BE2C (cell line): ENCODE data around the gene CHSY3.

ENCODE experiments used
- DNase-seq: peaks from one replicate; pipeline ENCODE4 v3.0.0-alpha.2; 2020
- H3K27me3 ChIP-seq: fragments of 250-450 bp; sonication (Bioruptor Pico); 2 replicates; pipeline ENCODE4 v1.5.1; 2020; ENCODE audit warnings: mild to moderate bottlenecking
- H3K36me3 ChIP-seq: fragments of 250-450 bp; sonication (Bioruptor Pico); 2 replicates; pipeline ENCODE4 v1.5.1; 2020; ENCODE audit warnings: mild to moderate bottlenecking
- H3K4me1 ChIP-seq: fragments of 250-450 bp; sonication (Bioruptor Pico); 2 replicates; pipeline ENCODE4 v1.5.1; 2020
- H3K4me3 ChIP-seq: 2 replicates; pipeline ENCODE4 v1.5.1; 2011; ENCODE audit warnings: low read depth, low read length
- H3K9me3 ChIP-seq: fragments of 250-450 bp; sonication (Bioruptor Pico); 2 replicates; pipeline ENCODE4 v1.5.1; 2020
- TF ChIP-seq, protein P1 (sequence below): IDR thresholded peaks from 2 replicates; pipeline ENCODE4 v1.5.1; 2012; ENCODE audit warnings: mild to moderate bottlenecking, low read depth, low read length

CHSY3 gene

DNA sequence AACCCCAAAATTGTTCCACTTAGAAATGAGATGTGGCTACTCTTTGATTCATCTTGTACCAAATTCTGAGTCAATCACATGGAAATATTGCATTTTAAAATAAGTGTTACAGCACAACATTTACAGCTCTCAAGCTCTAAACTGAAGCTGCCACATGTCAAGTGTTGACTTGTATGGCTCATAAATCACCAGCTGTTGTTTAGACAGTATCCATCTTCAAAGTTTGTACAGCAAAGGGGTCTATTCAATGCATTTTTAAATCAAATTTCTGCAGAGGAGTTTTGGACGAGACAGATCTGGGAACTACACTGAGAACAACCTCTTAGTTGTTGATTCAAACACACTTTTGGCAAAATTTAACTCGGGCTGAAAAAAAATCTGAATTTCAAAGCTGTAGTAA lies 31.4 kb downstream of the CHSY3 start:
- Histone ChIP-seq H3K4me3 (no peak overlapping the region), H3K4me1 (no peaks in the 10 kb centered on the region), H3K9me3 (no peaks in the 10 kb centered on the region), H3K36me3 (no peaks in the 10 kb centered on the region), H3K27me3 (peaks cover 6% of the 10 kb centered on the region; the same call in 1 of the 2 replicates)
- TF ChIP-seq, protein P1, sequence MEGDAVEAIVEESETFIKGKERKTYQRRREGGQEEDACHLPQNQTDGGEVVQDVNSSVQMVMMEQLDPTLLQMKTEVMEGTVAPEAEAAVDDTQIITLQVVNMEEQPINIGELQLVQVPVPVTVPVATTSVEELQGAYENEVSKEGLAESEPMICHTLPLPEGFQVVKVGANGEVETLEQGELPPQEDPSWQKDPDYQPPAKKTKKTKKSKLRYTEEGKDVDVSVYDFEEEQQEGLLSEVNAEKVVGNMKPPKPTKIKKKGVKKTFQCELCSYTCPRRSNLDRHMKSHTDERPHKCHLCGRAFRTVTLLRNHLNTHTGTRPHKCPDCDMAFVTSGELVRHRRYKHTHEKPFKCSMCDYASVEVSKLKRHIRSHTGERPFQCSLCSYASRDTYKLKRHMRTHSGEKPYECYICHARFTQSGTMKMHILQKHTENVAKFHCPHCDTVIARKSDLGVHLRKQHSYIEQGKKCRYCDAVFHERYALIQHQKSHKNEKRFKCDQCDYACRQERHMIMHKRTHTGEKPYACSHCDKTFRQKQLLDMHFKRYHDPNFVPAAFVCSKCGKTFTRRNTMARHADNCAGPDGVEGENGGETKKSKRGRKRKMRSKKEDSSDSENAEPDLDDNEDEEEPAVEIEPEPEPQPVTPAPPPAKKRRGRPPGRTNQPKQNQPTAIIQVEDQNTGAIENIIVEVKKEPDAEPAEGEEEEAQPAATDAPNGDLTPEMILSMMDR, result no peak
- DNase-seq, result no peak

DNA sequence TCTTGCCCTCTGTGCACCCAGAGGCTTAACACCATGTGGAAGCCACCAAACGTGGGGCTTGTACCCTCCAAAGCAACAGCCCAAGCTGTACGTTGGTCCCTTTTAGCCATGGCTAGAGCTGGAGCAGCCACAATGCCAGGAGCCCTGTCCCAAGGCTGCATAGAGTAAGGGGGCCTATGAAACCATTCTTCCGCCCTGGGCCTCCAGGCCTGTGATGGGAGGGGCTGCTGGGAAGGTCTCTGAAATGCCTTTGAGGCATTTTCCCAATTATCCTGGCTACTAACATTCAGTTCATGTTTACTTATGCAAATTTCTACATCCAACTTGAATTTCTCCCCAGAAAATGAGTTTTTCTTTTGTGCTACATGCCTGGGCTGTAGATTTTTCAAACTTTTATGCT lies 33.8 kb downstream of the CHSY3 start:
- no peak for DNase-seq
- Histone ChIP-seq H3K36me3 (no peaks in the 10 kb centered on the region), H3K9me3 (no peaks in the 10 kb centered on the region), H3K4me3 (no peak overlapping the region), H3K27me3 (peaks cover 1% of the 10 kb centered on the region; the same call in 1 of the 2 replicates), H3K4me1 (no peaks in the 10 kb centered on the region)
- TF ChIP-seq, protein P1, result no peak

DNA sequence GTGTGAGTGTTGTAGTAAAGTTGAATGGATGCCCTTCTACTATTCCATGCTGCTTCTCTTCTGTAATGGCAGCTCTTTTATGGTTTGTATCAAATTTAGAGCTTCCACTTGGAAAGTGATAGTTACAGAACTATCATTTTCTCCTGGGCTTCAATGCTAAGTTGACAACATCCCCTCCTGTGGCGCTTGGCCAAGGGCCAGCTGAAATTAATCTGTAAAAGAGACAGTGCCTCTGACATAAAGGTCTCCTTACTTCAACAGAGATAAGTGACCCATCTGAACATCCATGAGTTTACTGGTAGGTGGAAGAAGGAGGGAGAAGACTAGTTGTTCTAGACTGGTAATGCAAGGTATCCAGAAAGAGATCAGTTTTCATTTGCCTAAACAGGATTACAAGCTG lies 39.7 kb downstream of the CHSY3 start:
- no peaks in the 10 kb centered on the region; the same call in 1 of the 2 replicates for H3K27me3 ChIP-seq
- TF ChIP-seq, protein P1, result no peak
- no peaks in the 10 kb centered on the region for H3K36me3 ChIP-seq
- H3K4me1 ChIP-seq, result no peaks in the 10 kb centered on the region
- no peak for DNase-seq
- H3K4me3 ChIP-seq, result no peak overlapping the region
- H3K9me3 ChIP-seq, result no peaks in the 10 kb centered on the region

GRCh38 chr5:129945028-129945427 lies 40.8 kb downstream of the CHSY3 start:
- no peak for DNase-seq
- no peaks in the 10 kb centered on the region for H3K4me1 ChIP-seq
- H3K4me3 ChIP-seq, result no peak overlapping the region
- H3K9me3 ChIP-seq, result no peaks in the 10 kb centered on the region
- TF ChIP-seq, protein P1, result no peak
- no peaks in the 10 kb centered on the region for H3K36me3 ChIP-seq
- no peaks in the 10 kb centered on the region; the same call in 1 of the 2 replicates for H3K27me3 ChIP-seq

DNA sequence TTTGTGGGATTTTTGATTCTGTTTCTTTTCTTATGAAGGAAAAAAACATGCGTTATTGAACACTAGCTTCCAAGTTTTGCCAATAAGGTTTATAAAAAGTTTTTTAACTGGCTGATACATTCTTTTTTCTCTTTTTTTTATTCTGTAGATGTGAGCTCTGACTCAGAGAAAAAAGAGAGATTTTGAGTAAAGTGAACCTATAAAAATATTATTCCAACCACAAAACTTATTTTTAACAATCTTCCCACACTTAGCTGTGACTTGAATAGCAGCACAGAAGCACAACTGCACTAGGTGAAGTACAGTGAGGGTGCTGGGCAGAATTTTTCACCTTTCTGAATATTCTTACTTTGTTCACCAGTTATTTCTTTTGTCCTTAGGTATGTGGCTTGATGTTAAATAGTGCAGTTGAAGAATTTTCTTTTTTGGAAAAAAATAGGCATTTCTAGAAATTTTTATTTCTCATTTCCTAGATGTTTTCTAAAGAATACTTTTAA lies 41.6 kb downstream of the CHSY3 start:
- DNase-seq, result no peak
- TF ChIP-seq, protein P1, result no peak
- Histone ChIP-seq H3K36me3 (no peaks in the 10 kb centered on the region), H3K4me3 (no peak overlapping the region), H3K9me3 (no peaks in the 10 kb centered on the region), H3K4me1 (no peaks in the 10 kb centered on the region), H3K27me3 (no peaks in the 10 kb centered on the region; the same call in 1 of the 2 replicates)

DNA sequence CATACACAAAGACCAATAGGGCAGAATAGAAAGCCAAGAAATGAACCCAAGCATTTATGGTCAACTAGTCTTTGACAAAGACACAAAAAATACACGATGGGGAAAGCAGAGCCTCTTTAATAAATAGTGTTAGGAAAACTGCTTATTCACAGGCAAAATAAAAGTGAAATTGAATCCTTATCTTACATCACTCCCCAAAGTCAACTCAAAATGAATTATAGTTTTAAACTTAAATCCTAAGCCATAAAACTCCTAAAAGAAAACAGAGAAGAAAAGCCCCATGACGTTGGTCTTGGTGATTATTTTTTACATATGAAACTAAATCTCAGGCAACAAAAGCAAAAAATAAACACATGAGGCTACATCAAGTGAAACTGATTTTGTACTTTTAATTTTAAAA lies 46.8 kb downstream of the CHSY3 start:
- Histone ChIP-seq H3K27me3 (no peaks in the 10 kb centered on the region), H3K36me3 (no peaks in the 10 kb centered on the region), H3K4me3 (no peak overlapping the region), H3K9me3 (no peaks in the 10 kb centered on the region), H3K4me1 (no peaks in the 10 kb centered on the region)
- no peak for DNase-seq
- TF ChIP-seq, protein P1, result no peak
